Fibroblast of skin of right biceps (primary cell): Measurements from ENCODE around the gene SORD.
"Not testable (repeated sequence)": the region's sequence is repeated elsewhere in the genome, so short reads cannot be mapped to it uniquely, and the experiment has no call there.

Source experiments
- DNase-seq: peaks from one replicate; pipeline ENCODE4 v3.0.0-alpha.2; 2013

The SORD gene

DNA sequence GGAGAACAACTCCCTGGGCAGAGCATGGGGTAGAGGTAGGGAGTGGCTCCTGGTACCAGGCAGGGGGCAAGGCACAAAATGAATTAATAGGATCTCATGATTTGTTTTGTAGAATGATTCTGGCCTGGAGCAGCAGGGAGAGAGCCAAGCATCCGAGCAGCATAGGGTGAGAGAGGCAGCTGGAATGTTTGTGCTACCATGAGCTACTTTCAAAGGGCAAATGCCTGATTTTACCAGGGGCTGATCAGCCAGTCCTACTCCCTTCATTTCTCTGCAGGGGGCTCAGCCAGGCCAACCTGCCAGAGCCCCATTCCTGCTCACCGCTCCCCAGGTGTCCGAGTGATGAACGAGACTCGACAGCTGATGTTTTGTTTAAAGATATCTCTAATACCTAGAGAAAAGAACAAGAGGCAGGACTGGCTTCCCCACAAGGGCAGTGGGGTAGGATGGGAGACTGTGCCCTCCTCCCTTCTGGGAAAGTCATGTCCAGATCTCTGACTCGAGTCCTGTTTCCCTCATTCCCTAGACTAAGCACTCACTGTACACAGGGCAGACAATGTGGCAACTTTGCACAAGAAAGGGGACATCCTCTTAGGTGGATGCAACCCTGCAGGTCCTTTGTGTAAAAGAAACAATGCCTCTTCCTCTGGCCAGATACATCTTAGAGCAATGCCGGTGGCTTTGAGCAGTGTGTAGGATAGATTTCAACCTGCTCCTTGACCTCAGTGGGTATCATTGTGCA is 78.1 kb downstream of the SORD start:
- DNase-seq = no peak

DNA sequence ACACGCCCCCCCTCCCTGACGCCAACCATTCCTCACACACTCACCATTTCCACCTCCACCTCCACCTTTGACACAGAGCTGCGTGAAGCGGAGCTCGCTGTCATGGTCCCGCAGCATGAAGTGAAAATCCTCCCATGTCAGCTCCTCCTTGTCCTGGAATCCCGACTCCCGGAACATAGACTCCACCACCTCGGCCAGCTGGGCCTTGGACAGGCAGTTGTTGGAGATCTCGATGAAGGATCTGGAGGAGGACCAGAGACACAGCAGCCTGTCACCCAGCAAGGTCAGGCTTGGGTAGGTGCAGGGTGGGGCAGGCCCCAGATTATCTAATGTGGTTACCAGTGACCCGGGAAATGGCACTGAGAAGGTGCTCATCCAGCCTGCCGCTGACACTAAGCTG is 78.8 kb downstream of the SORD start:
- no peak for DNase-seq

DNA sequence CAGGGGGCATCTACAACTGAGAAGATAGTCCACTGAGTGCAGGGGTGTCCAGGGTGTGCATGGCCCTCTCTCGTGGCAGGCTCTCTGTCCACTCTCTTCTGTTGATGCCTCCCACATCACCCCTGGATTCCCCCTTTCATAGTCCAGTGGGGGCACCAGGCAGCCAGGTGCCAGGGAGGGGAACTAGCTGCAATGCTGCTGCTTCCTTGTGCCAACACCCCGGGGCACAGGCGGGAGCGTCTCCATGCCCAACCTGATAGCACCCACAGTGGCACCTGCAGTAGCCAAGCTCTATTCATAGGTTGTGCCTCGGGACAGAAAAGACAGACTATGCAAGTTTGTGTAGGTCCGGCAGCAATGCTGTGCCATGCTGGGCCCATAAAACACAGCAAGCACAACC is 79.2 kb downstream of the SORD start:
- no peak for DNase-seq

DNA sequence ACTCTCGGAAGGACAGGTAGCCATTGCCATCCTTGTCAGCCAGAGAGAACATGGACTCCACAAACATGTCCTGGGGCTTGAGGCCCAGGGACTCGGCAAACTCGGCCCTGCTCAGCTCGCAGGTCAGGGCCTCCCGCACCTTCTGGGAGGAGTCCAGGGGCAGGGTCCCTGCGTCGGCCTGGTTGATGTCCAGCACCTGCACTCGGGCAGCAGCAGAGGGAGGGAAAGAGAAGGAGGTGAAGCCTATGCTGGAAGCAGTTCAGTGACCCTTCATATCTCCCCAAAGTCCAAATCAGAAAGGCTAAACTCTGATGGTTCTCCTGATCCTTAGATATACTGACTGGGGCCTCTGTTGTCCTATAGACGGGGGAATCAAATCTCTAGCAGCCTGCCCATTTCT is 81.2 kb downstream of the SORD start:
- not testable (repeated sequence) for DNase-seq

DNA sequence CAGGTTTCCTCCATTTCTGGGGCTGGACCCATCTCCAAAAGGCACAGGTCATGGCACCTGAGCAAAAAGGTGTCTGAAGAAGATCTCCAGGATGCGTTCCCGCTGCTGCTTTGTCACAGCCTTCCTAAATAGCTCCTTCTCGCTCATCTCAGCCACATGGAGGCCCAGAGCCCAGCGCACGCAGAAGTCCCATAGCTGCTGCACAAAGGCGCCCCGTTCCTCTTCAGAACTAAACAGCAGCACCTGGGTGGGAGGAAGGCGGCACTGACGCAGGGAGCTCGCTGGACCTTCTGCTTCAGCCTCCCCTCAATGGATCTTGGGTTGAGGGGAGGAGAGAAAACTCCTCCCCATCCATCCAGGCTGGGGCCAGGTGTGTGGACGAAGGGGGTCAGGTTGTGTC is 82.6 kb downstream of the SORD start:
- DNase-seq = no peak

DNA sequence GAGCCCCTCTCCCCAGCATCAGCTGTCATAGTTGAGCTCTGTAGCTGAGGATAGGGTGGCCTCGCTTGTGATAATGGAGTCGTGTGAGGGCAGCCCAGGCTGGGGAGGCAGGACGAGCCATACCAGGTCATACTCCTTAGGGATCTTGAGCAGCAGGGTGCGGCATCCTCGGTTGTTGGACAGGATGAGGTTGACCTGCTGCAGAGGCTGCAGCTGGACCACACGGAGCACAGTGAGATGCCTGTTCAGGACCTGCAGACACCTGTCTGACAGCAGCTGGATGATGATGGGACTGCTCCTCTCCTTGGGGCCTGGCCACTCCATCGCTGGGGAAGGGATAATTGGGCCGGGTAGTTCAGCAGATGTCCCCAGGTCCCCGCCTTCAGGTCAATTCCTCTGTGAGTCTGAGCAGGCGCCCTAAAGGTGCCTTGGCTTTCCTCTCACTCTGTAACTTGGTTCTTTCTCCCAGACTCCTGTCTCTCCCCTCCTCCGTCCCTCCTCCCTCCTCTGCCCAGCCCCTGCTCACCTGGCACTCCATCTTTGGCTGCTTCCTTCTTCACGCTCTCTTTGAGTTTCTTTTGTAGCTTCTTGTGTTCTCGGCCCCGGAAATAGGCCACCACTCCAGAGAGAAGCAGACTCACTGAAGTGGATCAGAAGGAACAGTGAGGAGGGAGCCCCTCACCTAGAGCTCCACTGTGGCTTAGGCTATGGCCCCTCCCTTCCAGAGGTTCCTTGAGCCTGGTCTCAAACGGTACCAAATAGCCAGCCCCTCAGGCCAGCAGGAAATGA is 83.2 kb downstream of the SORD start:
- DNase-seq = no peak

DNA sequence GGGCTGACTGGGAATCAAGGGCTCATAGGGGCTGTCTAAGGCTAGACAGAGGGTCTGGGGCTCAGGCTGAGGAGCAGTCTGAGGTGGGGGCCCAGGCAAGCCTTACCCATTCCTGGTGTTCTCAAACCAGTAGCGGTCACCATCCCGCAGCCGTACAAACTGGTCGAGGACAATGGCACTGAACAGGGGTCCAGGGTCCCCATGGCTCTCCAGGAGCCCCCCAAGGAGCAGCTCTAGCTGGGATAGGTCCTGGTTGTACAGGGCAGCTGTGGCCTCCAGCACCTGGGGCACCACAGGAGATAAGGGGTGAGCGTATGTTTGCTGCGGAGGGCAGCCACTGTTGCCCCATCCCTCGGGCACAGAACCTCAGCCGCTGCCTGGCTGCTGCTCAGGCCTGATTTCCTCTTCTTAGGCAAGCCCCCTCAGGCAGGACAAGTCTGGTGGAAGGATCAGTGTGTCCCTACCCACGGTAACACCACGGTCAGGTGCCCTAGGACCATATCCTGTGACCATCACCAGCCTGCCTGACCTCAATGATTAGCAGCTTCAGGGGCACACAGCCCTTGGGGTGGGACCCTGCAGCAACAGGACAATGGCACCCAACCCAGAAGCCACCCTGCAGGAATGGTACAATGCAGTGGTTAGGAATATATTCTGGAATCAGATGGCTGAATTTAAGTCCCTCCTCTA is 85.1 kb downstream of the SORD start:
- DNase-seq = no peak

DNA sequence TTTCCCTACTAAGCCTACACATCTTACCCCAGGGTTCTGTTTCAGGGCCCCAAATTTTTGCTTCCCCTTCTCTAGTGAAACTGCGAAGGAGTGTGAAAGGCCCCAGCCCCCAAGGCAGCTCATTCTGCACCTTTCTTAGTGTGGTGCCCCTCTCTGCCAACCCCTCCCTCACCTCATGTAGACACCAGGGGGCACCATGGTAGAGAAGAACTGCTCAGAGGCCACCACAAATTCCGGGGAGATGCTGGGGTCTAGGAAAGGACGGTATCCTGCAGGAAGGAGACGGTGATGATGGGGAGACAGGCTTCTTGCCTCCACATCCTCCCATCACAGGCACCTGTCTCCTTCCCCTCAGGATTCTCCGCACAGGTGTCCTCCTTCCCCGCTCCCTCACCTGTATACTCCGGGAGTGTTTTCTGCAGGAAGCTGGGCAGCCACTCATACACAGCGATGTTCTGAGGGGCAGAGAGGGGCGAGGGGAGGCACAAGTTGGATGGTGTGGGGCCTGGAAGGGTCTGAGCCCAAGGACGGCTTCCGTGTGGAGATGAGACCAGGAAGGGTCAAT is 87.3 kb downstream of the SORD start:
- no peak for DNase-seq

DNA sequence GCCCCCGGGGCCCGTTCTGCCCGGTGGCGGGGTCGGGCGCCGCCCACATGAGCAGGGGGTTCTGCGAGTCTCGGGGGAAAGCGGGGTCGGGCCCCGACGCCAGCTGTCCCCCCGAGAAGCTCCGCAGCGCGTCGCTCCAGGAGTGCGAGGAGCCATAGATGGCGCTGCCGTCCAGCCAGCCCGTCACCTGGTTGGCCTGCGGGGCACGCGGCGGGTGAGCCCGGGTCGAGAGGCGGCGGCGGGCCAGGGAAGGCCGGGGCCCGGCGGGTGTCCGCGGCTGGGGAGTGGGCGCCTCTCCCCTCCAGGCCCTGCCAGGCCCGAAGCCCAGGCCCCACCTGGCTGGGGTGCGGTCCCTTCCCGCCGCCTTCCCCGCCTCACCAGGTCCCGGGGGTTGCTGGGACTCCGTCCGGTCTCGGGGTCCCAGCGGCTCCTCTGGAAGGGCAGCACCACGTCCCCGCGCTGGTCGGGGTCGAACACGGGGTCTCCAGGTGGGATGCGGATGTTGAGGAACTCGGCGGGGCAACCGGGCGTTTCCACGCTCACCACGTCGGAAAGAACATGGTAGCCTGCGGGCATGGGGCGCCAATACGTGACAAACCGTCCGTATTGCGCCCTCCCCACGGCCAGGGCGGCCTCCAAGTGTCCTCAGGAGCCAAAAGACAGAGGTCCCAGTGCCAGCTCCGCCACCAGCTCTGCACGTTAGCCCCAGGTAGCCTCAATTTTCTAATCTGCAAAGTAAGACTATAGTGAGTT is 88.6 kb downstream of the SORD start:
- no peak for DNase-seq

DNA sequence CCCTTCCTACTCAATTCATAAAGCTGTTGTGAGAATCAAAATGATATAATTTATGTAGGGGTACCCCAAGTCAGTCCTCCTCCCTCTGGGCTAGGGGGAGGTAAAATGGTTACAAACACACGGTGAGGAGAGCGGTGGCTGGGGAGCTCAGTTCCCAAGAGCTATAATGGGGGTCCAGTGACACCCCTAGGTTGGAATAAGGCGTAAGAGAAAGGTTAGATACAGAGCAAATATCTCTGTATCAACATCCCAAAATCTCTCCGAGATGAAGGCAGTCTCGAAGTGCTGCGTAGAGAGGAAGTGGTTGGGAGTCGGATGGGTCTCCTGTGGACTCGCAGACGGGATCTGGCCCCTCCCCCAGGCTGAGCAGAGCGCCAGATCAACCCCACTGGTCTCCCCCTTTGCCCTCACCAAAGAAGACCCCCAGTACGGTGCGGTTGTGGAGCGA is 89.2 kb downstream of the SORD start:
- no peak for DNase-seq

DNA sequence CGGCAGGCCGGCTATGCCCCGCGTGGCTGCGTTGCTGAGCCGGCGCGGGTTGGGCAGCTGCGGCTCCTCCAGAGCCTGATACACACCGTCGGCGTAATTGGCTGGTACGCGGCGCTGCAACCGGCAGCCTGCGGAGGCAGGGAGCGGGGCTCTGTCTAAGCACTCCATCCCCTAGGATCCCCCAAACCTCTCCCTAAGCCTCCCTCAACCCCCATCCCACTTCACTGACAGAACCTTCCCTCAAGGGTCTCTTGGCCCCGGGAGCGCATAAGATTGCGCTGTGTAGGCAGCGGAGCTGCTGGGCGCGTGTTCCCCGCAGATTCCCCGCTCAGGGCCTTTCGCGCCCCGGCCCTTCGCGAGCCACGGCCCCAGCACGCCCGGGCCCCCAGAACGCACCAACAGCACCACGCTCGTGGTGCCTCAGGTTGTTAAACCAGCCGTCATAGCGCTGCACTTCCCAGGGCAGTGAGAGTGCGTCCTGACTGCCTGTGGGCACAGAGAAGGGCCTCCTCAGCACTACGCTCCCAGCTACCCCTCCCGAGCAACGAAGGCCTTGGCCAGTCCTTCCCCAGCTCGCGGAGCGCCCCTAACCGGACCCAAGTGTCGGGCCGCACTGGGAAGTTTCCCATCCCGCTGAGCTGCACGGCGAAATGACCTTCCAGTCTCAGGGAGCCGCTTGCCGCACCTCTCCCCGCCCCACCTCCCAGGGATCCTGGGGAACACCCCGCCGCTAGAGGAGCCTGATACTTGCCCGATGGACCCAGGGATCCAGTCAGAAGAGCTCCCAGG is 89.8 kb downstream of the SORD start:
- no peak for DNase-seq

DNA sequence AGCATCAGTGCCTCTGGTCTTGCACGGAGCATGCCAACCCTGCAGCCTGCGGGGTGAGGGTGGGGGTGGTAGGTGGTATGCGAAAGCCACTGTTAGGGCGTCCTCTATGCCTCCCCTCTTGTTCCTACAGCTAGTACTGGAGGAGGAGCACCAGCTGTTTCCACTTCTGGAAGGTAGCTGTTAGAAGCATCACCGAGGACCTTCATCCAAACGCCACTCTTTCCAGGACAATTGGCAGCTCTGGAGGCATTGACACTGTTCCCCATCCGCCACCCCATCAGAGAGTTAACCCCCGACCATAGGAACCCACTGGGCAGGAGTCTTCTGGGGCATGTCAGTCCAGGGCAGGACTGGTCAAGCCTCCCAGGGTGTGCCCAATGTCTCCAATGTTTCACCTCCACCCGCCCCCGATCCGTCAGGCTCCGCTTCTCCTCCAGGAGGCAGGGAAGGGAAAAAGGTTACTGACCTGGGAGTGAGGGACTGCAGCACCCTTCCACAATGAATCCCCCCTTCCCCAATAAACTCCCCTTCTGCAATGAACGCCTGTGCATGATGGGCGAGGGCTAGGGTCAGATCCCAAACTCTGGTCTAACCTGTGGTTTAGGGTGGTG is 90.5 kb downstream of the SORD start:
- DNase-seq = no peak

DNA sequence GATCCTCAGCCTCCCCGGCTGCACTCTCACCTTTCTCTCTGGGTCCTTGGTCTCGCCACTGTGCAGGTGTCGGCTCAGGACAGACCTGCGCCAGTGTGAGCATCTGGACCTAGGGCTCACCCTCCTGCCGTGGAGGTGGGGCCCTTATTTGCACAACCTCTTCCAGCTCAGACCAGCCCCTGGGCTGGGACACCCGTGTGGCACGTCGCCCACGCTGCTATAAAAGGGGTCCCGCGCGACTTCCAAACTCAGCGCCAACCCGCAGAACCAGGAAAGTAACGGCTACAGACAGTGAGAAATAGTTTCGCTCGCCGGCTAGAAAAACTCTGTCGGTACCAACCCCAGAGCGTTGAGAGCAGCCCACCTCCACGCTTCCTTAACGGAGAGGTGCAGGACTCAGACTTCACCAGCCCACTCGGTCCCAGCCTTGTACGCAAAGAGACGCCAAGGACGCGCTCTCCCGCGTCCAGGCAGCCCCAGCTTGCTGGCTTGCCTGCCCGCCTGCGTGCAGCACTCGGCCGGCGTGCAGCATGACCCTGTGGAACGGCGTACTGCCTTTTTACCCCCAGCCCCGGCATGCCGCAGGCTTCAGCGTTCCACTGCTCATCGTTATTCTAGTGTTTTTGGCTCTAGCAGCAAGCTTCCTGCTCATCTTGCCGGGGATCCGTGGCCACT is 91.2 kb downstream of the SORD start, which contains the start of the genes DUOX2 and DUOXA2:
Gene DUOX2 (minus strand): TSS at position 97 of the 675 bp plus-strand sequence. CDS start 761 bp downstream, outside the sequence.
Gene DUOXA2 (plus strand): TSS at position 251 of the 675 bp plus-strand sequence. CDS start 280 bp downstream, at position 531.
- no peak for DNase-seq

DNA sequence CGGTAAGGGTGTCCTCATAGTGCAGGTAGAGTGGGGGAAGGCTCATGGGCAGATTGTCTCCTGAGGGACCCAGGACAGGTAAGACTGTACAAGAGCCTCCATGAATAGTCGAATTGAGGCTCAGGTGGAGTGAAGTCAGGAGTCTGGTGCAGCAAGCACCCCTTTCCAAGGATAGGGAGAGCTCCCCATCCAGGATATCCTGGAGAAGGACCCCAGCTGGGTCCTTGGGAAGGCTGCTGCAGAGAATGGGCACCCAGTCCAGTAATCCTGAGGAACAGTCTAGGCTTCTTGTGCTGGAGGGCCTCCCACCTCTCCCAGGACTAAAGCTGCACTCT is 91.7 kb downstream of the SORD start:
- no peak for DNase-seq

DNA sequence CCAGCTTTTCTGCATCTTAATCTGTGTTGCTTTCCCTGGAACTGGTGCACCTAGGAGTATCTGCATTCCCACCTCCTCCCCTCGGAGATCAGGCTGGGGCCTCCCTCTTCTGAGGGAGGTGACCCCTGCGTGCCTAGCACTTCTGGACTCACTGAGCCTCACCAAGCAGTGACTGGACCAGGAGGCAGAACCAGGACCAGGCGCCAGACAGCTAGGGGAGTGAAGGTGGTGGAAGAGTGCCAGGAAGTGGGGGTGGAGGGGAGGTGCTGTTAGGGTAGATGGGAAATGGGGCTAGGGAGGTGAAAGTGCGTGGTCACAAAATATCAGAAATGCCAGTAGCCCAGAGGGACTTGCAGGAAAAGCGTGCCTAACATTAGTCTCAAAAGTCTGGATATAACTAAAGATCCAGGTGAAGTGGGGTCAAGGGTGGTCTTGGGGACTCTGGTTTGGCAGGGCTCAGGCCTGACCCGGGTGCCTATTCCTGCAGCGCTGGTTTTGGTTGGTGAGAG is 92.4 kb downstream of the SORD start:
- DNase-seq = no peak

DNA sequence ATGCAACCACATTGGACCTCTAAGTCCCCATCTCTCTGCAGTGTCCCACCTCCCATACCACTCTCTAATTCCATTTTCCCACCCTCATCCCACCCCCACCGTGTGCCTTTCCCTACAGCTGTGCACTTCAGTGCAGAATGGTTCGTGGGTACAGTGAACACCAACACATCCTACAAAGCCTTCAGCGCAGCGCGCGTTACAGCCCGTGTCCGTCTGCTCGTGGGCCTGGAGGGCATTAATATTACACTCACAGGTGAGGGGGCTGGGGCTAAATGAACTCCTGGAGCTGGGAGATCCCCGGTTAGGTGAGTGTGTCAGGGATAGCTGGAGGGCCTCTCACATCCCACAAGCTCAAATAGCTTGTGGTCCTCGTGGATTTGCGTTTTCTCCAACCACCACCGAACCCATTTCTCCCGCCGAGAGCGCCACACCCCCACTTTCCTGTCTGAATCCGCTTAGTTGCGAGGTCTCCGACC is 93.0 kb downstream of the SORD start:
- no peak for DNase-seq

DNA sequence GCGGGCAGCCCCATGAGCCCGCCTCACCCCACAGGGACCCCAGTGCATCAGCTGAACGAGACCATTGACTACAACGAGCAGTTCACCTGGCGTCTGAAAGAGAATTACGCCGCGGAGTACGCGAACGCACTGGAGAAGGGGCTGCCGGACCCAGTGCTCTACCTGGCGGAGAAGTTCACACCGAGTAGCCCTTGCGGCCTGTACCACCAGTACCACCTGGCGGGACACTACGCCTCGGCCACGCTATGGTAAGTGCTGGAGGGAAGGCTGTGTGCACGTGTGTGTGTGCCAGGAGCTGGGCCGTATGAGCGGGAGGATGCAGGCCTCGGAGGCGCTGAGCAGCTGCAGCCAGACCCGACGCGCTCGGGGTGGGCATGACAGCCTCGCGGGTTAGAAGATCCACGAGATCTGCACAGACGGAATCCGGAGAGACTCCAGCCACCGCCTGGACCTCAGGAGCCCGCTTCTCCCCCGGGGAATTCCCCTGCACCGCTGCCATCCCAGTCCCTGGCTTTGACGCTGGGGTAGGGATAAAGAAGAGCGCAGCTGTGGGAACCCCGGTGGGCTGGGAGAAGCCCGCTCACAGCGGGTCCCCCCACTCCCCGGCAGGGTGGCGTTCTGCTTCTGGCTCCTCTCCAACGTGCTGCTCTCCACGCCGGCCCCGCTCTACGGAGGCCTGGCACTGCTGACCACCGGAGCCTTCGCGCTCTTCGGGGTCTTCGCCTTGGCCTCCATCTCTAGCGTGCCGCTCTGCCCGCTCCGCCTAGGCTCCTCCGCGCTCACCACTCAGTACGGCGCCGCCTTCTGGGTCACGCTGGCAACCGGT is 93.7 kb downstream of the SORD start:
- DNase-seq = no peak

DNA sequence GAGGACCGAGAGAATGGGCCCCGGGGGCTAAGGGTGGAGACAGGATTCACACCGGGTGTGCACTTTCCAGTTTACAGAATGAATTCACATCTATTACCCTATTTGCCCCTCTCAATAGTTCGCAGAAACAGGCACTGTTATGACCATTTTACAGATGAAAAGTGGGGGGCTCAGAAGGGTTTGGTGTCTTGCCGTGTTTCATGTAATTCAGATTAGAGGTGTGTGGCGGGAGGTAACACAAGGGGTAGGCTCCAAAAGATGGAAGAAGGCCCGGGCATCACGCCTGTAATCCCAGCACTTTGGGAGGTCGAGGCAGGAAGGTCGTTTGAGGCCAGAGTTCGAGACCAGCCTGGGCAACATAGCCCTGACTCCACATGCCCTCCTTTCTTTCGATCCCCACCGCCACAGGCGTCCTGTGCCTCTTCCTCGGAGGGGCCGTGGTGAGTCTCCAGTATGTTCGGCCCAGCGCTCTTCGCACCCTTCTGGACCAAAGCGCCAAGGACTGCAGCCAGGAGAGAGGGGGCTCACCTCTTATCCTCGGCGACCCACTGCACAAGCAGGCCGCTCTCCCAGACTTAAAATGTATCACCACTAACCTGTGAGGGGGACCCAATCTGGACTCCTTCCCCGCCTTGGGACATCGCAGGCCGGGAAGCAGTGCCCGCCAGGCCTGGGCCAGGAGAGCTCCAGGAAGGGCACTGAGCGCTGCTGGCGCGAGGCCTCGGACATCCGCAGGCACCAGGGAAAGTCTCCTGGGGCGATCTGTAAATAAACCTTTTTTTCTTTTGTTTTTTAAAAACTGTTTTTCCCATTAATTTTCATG is 94.5 kb downstream of the SORD start:
- DNase-seq = no peak
